ENCODE measurements around the gene APCDD1.

GRCh38 chr18:10515456-10515855 is 61.0 kb downstream of the APCDD1 start:
- TF ChIP-seq POLR2A (IDR thresholded peaks at IDR 0.05; ENCODE audit: low read length) (no peak), GATA1 (IDR thresholded peaks at IDR 0.05; ENCODE audit: low read depth, low read length) (no peak)

All from erythroblast (primary cell).